GM12873 (cell line): Measurements from ENCODE around the gene RGS11.

Source experiments
- CTCF ChIP-seq: IDR thresholded peaks from 2 replicates; pipeline ENCODE4 v1.5.1; 2012; ENCODE audit warnings: low read depth, mild to moderate bottlenecking, moderate library complexity, low read length, control low read depth; ENCODE audit not compliant: insufficient read depth; ENCODE audit errors: missing control alignments

The RGS11 gene

GRCh38 chr16:228151-228851 is 47.4 kb downstream of the RGS11 start:
- no peak for TF ChIP-seq CTCF

- TF ChIP-seq CTCF: no peak
These were observed 55.7 kb downstream of the RGS11 start for GRCh38 chr16:220021-220420.
